NCI-H345 (cell line): Measurements from ENCODE around the gene GID4.

Experiments
- DNase-seq: peaks from one replicate; lab custom pipeline; 2025; lab: John Stamatoyannopoulos, UW

The GID4 gene

DNA sequence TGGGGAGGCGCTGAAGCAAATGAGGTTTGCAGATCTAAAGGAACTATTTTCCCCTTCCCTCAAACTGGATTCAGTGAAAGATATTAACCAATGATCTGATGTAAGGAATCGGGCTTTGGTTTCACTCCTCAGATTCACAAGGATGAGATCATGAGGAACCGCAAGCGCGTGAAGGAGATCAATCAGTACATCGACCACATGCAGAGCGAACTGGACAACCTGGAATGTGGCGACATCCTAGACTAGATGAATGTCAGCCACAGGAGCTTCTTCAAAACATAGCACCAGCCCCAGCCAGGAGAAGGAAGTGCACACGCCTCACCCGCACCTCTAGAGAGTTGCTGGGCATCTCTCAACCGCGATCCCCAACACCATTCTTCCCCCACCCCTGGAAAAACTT lies 22.8 kb upstream of the GID4 start:
- no peak for DNase-seq

DNA sequence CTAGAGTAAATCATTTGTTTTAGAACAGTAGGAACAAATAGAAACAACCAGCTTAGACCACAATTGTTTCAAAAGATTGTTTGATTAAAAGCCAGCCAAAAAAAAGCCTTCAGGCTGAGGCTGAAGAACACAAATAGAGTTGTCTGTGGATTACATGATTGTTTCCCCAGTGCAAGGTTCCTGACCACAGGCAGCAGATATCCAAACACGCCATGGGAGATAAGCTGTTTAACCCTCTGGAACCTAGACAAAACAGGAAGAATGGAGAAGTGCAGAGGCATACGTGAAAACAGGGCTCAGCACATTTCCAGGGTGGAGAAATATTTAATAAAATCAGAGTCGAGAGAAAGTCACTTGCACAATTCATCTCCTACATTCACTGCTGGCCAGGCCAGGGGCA lies 21.2 kb upstream of the GID4 start:
- no peak for DNase-seq

DNA sequence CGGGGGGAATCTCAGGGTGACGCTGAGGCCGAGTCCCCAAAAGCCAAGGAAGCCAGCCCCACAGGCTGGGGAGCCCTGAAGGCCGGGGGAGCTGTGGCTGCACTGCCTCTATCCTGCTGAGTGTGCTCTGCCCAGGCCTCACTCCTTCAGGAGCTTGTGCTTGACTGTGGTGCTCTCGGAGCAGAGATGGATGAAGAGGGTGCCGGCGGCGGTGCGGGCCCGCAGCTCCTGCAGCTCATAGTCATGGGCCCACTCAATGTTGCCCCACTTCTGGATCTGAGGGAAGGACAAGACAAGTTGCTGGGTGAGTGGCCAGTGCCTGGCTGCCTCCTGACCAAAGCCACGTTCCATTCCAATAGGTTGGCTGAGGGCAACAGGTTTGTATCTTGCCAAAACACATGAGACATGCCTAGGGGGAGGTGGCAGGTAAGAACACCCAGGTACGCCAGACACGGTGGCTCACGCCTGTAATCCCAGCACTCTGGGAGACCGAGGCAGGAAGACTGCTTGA lies 20.7 kb upstream of the GID4 start:
- DNase-seq: no peak

DNA sequence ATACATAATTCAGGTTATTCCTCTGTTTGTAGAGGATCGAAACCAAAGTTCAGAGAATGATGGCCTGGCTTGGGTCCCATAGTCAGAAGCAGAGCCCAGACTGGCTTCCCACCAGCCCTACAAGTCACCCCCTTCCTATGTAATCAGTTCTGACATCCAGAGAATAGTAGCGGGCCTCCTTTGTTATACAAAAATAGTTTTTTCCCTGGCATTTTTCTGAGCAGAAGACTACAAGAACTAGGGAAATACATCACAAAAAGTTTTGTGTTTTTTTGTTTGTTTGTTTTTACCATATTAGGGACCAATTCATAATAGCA lies 19.4 kb upstream of the GID4 start:
- no peak for DNase-seq

DNA sequence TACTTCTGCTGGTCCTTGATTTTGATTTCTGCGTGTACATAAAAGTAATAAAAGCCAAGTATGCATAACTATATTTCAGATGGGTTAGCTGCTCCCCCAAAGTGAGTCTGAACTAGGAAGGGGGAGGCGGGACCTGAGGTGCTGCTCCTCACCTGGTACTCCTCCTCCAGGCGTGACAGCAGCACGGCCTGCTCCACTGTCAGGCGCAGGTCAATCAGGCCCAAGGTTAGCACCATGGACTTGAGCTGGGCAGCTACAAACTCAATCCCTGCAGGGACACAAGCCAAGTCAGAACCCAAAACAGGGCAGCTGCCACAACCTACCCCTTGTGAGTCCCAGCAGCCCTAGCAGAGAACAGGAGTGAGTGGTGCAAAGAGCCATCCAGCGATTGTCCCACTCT lies 18.2 kb upstream of the GID4 start:
- no peak for DNase-seq

DNA sequence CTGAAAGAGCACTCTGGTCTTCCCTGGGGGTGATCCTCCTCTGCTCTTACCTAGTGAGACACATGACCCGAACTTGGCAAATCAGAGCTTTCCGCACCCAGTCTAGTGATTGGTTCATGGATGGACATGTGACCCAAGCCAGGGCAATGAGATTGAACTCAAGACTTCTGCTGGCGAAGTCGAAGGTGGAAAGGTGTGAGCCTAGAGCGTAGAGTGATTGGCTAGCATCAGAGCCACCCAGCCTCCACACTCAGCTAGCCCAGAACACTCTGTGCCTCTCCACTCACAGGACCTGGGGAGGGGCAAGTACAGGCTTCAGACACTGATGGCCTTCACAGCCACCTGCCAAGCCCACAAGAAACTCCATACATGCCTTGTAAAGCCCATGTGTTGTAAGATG lies 17.8 kb upstream of the GID4 start:
- DNase-seq: no peak

DNA sequence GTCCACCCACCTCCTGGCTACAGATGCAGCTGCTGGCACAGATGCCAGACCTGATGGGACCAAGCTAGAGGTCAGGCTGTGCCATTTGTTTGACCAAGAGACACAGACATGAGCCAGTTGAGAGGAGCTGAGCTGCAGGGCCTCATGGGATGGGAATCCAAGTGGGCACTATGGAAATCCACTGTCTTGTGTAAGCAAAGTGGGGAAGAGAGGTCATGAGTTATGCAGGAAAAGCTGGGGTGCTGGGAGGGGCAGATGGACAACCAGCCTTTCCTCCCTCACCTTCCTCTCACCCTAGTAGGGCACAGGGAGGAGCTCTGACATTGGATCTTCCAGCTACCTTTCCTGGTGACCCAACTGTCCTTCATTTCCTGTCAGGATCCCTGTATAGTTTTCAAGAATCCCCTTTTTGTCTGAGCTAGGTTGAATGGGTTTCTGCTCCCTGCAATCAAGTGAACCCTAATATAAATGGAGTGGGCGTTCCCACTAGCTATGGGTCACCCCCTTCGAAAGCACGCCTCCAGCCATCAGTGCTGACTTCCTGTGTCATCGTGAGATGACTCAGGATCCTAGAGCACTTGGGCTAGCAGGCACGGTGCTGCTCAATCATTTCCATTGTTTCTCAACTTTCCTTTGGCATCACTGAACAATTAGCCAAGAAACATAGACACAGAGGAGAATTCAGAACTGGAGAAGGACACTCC lies 13.8 kb upstream of the GID4 start:
- DNase-seq: no peak

DNA sequence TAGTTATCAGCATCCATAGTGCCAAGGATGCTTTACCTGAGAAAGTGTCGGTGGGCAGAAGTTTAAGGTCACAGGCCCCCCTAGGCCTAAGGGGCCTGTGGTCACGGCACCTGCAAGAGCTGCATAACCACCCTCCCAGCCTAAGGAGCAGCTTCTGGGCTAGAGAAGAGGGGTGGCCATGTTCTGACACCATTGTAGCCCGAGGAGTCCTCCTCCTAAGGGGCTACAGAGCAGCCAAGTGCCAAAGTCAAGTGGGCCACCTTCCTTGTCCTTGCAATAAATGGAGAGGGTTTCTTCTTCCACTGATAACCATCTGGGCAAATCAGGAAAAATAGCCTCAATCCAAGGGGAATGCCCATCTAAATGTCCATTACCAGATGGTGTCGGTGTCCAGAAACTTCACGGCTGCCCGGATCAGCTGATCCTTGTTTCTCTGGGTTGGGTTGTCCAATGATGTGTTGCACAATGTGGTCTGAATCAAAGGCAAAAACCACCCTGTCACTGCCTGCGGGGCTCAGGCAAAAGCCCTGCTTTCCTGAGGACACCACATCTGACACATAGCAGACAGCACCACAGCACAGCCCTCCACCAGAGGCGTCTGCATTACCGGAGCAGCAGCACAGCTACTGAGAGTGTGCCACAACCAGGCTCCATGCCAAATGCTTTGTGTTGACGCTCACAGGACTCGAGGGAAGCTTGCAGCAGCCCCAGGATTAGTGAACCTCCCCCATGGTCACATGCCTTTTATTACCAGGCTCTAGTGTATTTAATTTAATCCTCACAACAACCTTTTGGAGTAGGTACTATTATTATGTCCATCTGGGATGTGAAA lies 13.0 kb upstream of the GID4 start:
- peak; percentile 14 for DNase-seq

DNA sequence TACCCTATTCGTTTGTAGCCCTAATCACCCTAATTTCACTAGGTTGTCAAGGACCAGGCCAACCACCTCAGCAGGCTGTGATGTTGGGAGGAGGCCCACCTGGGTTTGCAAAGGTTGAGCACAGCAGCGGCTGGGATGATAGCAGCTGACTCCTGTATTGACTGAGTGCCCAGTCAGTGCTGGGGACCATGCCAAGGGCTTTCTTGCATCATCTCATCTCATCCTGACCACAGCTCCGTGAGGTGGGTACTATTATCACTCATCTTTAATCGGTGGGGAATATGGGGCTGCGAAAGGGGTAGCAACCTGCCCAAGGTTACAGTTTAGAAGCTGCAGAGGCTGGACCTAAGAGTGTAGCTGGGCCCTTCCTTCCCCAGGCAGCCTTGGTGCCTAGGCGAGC lies 11.9 kb upstream of the GID4 start:
- DNase-seq: peak; percentile 6

DNA sequence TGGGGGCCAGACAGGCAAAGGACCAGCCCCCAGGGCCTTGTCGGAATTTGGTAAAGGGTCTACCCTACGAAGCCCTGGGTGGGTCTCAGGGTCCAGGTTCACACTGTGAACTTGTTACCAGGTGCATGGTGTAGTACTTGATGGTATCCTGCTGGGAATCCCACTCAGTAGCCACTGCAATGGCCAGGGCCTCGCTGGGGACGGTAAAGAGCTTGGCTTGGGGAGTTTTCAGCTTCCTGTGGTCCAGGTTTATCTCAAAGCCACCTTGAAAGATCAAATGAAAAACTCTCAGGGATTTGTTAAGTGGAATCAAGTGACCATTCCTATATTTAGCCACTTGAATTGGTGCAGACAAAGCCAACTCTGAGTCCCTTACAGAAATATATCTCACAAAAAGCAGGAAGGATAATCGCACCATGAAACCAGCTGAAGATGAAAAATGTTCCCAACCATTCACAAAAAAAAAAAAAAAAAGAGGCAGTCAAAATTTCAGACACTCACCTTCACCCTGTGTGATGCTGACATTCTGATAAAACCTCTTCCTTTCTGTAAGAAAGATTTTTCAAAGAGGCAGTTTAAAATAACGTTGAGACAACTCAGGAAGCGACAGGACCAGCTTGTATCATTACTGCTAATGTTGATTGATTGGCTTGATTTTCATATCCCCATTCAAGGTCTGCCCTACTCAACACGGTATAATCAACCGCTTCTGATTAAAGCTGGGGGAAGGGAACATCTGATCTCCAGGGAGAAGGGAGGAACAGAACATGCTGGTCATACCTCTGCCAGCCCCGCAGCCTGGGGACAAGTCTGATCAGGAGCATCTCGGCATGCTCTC lies 10.9 kb upstream of the GID4 start:
- peak; percentile 32 for DNase-seq

DNA sequence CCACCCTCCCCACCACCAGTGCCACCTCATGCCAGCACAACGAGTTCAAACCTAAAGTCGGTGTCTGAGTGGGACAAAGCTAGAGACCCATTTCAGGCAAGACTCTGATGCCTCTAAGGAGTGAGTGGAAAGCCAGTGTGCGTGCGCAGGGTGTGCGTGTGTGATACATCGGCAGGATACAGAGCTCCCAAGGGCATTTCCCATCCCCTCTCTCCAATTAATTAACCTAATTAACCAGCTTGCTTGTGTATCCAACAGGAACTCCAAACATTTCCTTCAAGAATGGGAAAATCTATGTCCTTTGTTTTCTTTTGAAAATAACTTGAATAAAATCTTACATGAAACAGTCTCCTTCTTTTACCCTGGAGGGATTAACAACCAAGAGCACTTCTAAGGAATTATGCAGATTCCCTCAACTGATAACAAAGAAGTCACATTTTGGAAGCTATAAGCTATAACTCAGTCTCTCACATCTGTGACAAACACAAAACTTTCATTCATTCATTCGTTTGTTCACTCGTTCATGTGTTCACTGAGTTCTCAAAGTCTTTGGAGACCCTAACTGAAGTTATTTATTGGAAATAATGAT lies 10.2 kb upstream of the GID4 start:
- DNase-seq: no peak

DNA sequence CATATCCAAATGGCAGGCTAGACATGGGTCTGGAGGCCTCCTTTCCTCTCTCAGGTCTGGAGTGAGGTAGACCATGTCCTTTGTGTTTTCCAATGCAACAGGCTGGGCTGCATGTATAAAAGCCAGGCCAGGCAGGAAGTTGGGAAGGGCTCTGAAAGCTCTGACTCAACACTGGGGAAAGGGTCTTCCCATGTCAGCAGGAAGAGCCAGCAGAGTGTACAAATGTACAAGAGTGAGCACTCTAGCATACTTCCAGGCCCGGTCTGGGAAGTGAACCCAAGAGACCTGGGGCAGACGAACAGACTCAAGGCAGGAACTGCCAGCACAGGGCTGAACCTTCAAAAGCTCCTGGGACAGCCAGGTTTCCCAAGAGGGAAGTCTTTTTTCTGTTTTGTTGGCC lies 7.3 kb upstream of the GID4 start:
- no peak for DNase-seq

DNA sequence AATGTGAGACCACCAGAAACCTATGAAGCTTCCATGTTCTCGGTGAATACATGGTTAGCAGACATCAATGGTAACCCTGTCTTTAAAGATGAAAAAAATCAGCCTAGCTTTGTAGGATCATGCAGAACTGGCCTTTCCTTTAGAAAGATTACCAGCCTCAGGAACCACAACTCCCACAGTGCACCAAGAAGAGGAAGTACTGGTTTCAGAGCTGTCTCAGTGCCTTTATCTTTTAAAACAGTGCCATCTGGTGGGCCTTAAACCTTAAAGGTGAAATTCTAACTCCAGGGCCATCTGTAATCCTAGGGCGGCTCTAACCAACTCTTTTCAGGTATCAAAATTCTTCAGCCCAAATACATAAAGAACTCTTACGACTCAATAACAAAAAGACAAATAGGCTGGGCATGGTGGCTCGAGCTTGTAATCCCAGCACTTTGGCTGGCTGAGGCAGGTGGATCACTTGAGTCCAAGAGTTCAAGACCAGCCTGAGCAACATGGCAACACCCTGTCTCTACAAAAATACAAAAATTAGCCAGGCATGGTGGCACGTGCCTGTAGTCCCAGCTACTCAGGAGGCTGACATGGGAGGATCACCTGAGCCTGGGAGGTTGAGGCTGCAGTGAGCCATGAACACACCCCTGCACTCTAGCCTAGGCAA lies 5.6 kb upstream of the GID4 start:
- peak; percentile 72 for DNase-seq

DNA sequence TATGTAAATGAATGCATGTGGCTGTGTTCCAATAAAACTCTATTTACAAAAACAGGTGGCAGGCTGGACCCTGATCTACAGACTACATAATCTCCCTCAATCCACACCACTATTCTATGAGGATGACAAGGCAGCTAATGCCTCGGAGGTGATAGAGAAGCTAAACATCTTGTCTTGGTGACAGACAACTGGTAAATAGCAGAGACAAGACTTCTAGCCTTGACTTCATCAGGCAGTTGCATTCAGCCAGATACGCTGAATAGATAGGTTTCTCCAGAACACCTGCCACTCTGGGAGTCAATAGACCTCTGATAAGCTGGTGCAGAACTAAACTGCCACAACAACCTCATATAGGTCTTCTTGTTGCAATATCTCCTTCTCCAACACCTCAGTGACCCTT lies 3.5 kb upstream of the GID4 start:
- no peak for DNase-seq

DNA sequence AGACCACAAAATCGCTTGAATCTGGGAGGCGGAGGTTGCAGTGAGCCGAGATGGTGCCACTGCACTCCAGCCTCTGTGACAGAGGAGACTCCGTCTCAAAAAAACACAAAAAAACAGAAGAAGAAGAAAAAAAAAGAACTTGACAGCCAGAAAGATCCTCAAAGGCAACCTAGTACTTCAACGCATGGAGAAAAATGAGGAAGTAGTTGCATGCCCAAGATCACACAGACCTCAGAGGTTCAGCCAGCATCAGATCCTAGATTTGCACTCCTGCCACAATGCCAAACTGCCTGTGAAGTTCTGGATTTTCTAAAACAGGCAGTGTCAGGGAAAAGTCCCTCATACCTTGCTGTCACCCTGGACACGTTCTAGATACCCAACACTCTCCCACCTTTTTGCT lies 1.7 kb upstream of the GID4 start:
- DNase-seq: no peak

DNA sequence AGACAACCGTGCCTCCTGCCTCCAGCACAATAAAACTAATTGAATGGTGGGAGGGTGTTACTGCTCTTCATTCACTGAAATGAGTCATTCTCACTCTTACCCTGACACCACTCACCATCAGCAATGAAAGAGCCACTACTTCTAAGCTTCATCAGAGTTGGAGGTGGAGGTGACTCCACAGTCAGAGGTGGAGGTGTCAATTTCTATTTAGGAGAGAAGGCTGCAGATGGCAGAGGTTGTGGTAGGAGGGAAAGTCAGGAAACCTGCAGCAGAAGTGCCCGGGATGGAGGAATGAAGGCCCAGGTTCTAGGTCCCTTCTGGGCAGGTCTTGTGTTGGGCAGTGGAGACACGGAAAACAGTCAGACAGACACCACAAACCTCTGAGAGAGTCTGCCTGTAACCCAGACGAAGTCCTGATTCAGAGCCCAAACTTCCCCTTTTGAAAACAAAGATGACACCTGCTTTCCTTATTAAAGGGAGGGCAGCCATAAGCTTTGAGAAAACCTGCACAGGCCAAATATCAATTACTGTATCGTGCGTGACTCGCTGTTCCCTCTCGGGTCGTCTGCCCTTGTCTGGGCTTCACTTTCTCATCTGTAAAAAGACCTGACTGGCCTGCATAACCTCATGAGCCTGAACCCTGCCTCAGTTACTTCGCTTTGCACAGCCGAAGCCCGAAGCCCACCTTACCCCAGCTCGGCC lies 908 bp upstream of the GID4 start:
- DNase-seq: no peak

DNA sequence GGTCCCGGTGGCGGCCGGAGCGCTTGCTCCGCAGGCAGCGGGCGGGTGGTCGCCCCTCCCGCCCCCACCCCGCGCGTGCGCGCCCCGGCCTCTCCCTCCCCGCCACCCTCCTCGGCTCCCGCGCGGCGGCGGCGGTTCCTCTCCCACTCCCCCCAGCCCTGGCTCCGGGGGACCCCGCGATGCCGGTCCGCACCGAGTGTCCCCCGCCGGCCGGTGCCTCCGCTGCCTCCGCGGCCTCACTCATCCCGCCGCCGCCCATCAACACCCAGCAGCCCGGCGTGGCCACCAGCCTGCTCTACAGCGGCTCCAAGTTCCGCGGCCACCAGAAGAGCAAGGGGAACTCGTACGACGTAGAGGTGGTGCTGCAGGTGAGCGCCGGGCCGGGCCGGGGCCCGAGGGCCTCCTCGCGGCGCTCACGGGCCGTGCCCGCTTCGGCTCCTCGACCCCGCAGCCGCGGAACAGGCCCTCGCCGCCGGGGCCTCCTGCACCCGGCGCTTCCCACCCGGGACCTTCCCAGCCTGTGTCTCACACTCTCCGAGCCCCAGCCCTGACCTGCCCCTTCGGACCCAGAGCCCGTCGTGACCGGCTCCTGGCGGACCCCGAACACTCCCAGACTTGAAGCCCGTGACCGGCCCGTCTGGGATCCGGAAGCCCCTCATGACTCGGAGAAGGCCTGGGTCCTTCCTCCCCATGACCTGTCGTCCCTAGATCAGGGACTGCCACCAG lies 490 bp downstream of the GID4 start:
- peak; percentile 45 for DNase-seq

DNA sequence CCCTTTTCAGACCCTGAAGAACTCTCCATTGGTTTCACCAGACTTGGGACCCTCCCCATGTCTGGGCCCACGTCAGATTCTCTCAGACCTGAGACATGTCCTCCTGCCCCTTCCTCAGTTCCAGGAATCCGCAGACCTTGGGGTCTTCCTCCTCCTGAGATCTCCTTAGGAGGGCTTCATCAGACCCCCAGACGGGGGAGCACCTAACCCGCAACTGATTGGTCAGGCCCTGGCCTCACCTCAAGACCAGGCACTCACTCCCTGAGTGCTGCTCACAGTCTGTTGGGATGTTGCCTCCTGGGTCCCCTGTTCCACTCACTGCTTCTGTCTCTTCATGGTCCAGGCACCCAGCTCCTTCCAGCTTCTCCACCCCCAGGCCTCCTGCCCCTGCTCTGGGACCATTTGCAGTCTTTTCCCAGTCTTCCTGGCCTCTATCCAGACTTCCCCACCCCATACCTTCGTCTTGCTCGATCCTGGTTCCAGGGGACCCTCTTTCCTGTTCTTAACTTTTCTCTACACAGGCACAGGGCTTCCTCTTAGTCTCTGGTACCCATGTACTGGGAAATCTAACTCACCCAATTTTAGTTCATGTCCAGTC lies 1.2 kb downstream of the GID4 start:
- DNase-seq: no peak

DNA sequence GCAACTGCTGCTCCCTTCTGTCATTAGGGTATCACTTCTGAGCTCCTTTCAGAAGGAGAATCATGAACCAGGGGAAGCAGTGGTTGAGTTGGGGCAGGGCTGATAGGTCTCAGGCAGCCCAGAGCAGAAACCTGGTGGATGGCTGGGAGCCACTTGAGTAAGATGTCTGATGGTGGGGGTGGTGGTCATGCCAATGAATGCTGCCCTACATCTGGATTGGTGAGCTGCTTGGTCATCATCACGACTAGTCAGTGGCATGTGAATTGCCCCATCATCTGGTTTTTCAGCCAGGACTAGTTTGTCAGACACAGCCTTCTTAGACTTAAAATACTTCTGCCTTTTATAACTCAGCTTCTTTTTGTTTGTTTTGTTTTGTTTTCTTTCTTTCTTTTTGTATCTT lies 2.6 kb downstream of the GID4 start:
- no peak for DNase-seq

DNA sequence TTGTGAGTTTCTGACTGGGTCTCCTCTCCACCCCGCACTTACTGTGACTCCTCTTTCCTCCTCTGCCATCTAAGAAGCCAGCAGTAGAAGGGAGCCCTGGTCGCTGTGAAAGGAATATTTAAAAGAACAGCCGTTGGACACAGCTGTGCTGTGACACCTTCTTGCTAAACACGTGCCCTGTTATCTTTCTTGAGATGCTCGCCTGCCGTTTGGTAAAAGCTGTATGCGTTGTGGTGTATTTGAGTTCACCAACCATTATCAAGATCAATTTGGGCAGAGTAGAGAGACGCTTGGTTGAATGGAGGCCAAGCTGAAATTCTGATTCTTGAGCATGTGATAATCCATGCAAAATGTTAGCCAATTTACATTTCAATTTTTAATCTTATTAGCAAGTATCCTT lies 3.8 kb downstream of the GID4 start:
- DNase-seq: no peak
